HG03108 (cell line): Measurements from ENCODE around the gene MIS18A.
"Not testable (repeated sequence)": the region's sequence is repeated elsewhere in the genome, so short reads cannot be mapped to it uniquely, and the experiment has no call there.

ENCODE experiments used
- ATAC-seq: cut with Tn5 transposase; IDR thresholded peaks from one replicate; pipeline ENCODE4 v1.9.1; 2021; ENCODE audit warnings: moderate library complexity; ENCODE audit not compliant: unreplicated experiment

The MIS18A gene

GRCh38 chr21:32306021-32306780, 27.4 kb upstream of the MIS18A start:
- ATAC-seq = no peak

GRCh38 chr21:32304998-32305397, 26.1 kb upstream of the MIS18A start:
- no peak for ATAC-seq

GRCh38 chr21:32303385-32303784, 24.5 kb upstream of the MIS18A start:
- no peak for ATAC-seq

DNA sequence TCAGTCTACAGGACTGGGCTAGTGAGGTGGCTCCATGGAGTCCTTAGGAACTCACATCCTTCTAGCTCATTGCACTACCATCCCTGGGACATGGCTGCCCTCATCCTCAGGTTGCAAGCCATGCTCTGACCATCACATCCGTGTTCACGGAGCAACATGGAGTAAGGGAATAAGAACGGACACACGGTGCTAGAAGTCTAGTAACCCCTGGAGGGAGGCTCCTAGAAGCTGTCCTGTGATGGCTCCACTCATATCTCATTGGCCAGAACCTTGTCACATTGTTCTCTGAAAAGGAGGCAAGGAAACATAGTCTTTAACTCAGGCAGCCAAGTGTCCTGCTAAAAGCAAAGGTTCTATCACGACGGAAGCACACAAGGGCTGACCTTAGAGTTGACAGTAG, 23.7 kb upstream of the MIS18A start:
- ATAC-seq = no peak

GRCh38 chr21:32301596-32301995, 22.7 kb upstream of the MIS18A start:
- no peak for ATAC-seq

- ATAC-seq = no peak
Measured at GRCh38 chr21:32300117-32300681, 21.4 kb upstream of the MIS18A start.

- no peak for ATAC-seq
Measured at GRCh38 chr21:32299695-32300094, 20.8 kb upstream of the MIS18A start.

- no peak for ATAC-seq
Measured at GRCh38 chr21:32298658-32299081, 19.8 kb upstream of the MIS18A start, which contains the start of gene MRAP. Gene MRAP, plus strand, starts transcription at chr21:32298855. Its CDS starts 117 bp downstream, at chr21:32298972.

GRCh38 chr21:32298148-32298559, 19.3 kb upstream of the MIS18A start:
- no peak for ATAC-seq

GRCh38 chr21:32297449-32297848, 18.6 kb upstream of the MIS18A start:
- ATAC-seq = no peak

GRCh38 chr21:32285476-32285875, 6.6 kb upstream of the MIS18A start:
- no peak for ATAC-seq

DNA sequence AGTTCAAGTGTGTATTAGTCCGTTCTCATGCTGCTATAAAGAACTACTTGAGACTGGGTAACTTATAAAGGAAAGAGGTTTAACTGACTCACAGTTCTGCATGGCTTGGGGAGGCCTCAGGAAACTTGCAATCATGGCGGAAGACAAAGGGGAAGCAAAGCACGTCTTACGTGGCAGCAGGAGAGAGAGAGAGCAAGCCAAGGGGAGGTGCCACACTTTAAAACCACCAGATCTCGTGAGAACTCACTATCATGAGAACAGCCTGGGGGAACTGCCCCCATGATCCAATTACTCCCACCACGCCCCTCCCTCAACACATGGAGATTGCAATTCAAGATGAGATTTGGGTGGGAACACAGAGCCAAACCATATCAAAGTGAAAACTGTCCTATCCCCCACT, 4.1 kb upstream of the MIS18A start:
- ATAC-seq = no peak

DNA sequence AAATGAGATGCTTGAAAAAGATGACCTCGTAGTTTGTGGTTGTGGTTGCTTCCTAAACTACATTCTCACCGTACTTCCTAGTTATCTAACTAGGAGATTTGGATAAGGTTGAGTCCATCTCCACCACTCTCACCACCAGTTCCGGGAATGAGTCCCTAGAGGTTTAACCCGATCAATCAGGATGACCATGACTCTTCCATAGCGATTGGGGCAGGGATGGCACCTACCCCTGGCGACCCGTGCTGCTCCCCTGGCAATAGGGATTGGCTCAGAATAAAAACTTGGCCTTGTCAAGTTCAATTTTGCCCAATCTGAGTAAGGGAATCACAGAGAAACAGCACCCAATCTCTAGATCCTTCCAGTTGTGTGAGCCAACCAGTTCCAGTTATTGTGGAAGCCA, 2.7 kb upstream of the MIS18A start:
- no peak for ATAC-seq

- ATAC-seq = peak; percentile 6
Measured at GRCh38 chr21:32279377-32279680, 480 bp upstream of the MIS18A start.

DNA sequence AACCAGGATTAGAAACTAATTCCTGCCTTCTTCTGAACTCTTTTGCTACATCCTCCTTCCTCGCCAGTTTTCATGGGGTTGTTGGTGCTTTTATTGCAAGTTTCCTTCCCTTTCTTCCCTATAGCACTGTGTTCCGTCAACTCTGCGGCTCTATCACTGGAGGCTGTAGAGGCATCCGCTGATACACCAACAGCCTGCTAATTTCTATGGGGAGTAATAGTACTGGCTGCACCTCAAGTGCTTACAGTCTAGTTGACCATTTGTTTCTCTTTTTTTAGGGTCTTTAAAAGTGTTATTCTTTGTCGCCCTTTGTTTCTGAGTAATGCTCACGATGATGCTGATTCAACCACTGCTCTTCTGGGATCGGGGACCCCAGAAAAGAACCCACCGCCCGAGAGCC, 746 bp downstream of the MIS18A start:
- peak; percentile 17 for ATAC-seq

GRCh38 chr21:32276671-32277070, 2.2 kb downstream of the MIS18A start:
- ATAC-seq = no peak

DNA sequence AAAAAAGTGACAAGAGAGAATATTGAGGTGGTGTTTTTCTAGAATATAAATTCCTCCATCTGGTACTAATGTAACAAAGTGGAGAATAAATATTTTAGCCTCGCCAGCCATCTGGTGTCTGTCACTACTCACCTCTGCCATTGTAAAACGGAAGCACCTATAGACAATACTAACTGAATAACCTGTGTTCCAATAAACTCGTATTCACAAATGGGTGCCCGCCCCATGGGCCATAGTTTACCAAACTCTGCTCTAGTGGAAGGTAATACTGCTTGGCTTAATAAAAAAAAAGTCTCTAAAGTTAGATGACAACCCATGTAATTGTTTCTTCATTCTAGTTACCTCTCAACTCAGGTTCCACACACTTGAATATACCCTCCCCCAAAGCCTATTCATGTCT, 8.1 kb downstream of the MIS18A start:
- no peak for ATAC-seq

DNA sequence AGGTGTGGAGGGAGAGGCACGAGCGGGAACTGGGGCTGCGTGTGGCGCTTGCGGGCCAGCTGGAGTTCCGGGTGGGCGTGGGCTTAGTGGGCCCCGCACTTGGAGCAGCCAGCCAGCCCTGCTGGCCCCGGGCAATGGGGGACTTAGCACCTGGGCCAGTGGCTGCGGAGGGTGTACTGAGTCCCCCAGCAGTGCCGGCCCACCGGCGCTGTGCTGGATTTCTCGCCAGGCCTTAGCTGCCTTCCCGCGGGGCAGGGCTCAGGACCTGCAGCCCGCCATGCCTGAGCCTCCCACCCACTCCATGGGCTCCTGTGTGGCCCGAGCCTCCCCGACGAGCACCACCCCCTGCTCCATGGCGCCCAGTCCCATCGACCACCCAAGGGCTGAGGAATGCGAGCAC, 13.5 kb downstream of the MIS18A start:
- ATAC-seq = not testable (repeated sequence)

- ATAC-seq = no peak
Measured at GRCh38 chr21:32261929-32262328, 16.9 kb downstream of the MIS18A start.

DNA sequence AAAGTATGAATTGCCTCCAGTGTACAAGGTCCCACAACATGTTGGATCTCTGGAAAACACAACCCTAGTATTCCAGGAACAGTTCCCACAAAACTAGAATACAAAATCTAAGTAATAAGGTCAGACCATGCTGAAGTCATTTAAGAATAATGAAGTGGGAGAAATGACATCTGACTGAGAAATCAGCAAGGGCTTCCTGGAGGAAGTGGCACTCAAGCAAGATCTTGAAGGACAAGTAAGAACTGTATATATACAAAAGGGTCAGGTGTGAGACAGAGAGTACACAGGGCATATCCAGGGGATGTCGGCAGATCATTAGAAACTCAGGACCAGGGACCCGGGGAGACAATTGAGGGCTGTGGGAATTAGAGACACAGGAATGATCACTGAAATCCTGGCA, 18.7 kb downstream of the MIS18A start:
- ATAC-seq = no peak

- not testable (repeated sequence) for ATAC-seq
Measured at GRCh38 chr21:32258786-32259048, 20.1 kb downstream of the MIS18A start.

DNA sequence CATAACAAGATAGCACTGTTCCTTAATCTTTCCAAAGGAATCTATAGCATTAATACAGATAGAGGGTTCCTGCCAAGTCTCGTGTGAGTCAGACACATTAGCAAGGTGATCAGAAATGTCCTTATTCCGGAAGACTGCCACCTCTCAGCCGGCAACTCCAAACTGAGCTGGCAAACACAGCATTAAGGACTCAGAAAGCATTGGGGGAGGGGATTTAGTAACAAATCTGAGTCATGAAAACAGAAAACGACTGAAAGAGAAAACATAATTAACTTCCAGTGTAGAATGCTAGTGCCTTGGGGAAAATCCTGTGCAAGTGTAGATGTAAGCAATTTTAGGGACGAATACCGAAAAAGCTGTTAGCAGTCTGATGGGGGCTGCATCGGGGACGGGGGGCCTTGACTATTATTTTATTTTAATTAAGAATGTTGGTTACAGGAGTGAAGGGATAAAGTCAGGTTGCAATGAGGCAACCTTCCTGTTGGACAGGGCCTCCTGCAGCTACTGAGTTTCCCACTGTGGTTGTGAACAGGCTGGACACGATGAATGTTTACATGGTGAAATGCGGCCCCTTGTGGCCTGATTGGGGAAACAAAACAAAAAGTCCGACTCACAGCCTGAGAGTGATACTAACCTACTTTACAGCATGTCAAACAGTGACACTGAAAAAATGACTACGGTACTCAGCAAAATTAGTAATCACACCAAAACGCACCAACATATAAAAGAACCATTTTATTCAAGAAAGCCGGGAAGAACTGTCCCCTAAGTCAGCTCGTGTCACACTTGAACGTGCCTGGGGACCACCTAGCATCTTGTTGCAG, 20.7 kb downstream of the MIS18A start:
- peak; percentile 56 for ATAC-seq
